ENCODE measurements around the gene RNASEH1. TPM values are rescaled to one million over a fixed set of nuclear protein-coding genes. Genes with fewer than 3 reads are reported as not detected.
"Not testable (repeated sequence)": the region's sequence is repeated elsewhere in the genome, so short reads cannot be mapped to it uniquely, and the experiment has no call there.

Gene RNASEH1
- total RNA-seq, 1 donor from 2014 or later: 23.5 TPM

- DNase-seq: no peak
Observed at GRCh38 chr2:3589086-3589485, 31.0 kb upstream of the RNASEH1 start.

DNA sequence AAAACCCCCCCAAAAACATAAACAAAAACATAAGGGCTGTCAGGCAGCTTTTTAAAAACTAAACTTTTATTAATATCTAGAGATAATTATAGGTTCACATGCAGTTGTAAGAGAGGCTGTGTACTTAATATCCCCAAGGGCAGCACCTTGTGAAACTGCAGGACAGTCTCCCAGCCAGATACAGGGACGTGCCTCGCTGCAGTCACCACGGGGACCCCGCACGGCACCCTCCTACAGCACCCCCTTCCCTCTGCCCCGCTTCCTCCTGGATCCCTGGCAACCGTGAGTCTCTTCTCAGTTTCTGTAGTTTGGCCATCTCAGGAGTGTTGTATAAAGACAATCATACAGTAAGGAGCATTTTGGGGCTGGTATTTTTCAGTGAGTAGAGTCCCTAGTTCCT, 30.0 kb upstream of the RNASEH1 start:
- no peak for DNase-seq

- no peak for DNase-seq
Observed at GRCh38 chr2:3587432-3587831, 29.3 kb upstream of the RNASEH1 start.

DNA sequence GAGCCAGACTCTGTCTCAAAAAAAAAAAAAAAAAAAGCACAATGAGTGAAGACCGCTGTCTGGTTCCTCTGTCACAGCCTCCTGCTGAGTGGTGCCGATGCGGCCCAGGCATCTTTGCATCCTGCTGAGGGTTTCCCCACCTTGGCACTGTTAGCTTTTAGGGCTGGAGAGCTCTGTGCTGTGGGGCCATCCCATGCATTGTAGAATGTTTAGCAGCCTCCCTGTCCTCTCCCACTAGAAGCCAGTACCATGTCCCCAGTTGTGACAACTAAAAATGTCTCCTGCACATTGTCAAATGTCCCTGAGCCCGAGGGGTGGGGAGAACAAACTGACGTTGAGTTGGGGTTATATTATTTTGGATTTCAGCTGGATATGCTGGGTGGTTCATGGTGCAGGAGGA, 28.9 kb upstream of the RNASEH1 start:
- DNase-seq: no peak

DNA sequence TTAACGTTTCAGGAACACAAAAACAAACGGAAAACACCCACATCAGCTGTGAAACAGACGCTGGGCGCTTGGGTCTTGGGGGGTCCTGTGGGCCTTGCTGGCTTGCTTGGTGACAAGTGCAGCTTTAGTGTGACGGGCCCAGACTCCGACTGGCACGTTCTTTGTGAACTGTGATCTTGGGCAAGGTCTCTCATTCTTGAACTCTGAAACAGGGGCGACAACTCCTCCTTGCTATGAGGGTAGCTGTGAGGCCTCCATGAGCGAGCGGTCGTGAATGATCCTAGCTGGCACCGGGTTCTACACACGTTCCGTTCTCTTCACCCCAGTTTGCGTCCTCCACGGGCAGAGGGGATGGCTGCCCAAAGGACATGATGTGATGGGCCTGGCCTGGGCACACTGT, 28.1 kb upstream of the RNASEH1 start:
- no peak for DNase-seq

DNA sequence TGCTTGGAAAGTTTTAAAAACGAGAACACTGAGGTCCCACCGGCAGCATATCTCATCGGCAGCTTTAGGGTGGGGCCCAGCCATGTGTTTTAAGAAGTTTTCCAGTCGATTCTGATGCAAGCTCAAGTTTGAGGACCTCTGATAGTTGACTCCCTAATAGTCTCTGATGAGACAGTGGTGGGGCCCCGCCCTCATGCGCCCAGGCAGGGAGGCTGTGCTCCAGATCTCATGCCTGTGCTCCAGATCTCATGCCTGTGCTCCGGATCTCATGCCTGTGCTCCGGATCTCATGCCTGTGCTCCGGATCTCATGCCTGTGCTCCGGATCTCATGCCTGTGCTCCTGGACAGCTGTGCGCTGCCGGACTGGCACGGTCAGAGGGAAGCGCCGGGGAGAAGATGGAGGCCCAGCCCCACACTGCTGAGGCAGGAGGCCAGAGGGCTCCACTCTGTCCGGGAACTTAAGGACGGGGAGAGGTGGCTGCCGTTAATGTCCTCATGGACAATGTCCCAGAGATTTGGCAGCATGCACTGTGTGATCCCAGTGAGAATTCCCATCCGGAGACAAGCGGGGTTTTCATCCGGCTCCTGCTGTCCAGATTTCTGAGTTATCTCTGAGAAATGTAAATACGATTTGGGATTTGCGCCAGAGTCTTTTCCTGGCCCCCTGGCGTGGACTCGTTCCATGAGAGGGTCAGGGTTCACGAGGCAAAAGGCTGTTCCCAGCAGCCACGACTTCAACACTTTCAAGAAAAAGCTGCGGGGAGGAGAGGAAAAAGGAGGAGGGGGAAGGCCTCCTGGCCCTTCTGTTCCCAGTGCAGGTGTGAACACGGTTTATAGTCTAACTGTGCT, 27.4 kb upstream of the RNASEH1 start:
- peak; percentile 68 for DNase-seq

- DNase-seq: no peak
Observed at GRCh38 chr2:3584608-3585260, 26.6 kb upstream of the RNASEH1 start.

GRCh38 chr2:3584076-3584475, 25.9 kb upstream of the RNASEH1 start:
- no peak for DNase-seq

DNA sequence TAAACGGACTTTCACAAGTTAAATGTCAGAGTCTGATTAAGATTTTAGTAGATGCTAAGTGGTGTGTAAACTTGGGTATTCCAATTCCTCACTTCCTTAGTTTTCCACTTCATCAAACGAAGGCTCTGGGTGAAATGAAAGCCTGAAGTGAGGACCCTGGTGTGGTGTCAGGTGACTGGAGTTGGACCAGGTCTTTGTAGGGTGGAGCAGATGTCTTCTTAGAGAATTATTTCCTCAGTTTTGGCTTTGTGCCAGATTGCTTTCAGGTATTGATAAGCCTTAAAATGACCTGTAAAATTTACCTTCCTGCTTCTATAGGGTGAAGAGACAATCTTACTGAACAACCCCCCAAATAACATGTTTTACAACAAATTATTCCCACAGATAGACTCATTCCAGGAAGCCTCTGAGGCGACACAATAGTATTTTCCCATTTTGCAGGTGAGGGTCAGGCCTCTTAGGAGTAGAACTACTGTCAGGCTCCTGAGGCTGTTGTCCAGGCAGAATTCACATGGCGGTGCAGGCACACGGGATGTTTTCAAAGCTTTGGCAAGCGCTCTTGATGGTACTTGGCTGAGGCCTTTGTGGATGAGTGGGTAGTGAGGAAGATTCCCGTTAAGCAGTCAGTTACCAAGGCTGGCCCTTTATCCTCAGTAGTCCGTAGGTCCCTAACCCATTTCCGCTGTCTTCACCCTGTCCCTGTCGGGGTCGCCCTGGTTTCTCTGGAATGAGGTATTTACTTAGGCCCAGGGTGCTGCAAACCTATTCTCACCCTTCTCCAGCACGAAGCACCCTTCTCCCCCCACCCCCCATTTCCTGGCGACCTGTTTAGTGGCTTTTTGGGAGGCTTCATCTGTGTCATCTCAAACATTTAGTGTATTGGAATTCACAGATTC, 23.5 kb upstream of the RNASEH1 start:
- no peak for DNase-seq

- DNase-seq: no peak
Observed at GRCh38 chr2:3580449-3580848, 22.3 kb upstream of the RNASEH1 start.

GRCh38 chr2:3578987-3579386, 20.9 kb upstream of the RNASEH1 start:
- no peak for DNase-seq

DNA sequence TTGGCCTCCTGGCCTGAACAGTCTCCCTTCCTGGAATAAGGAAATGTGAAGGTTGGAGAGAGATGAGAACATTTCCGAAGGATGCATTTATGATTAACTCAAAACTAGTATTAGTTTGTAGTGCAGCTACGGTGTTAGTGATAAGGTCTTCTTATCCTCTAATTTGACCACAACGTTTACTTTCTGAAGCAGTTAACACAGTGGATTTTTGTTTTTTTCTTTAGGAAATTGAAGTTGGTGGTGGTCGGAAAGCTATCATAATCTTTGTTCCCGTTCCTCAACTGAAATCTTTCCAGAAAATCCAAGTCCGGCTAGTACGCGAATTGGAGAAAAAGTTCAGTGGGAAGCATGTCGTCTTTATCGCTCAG, 18.1 kb upstream of the RNASEH1 start:
- not testable (repeated sequence) for DNase-seq

DNA sequence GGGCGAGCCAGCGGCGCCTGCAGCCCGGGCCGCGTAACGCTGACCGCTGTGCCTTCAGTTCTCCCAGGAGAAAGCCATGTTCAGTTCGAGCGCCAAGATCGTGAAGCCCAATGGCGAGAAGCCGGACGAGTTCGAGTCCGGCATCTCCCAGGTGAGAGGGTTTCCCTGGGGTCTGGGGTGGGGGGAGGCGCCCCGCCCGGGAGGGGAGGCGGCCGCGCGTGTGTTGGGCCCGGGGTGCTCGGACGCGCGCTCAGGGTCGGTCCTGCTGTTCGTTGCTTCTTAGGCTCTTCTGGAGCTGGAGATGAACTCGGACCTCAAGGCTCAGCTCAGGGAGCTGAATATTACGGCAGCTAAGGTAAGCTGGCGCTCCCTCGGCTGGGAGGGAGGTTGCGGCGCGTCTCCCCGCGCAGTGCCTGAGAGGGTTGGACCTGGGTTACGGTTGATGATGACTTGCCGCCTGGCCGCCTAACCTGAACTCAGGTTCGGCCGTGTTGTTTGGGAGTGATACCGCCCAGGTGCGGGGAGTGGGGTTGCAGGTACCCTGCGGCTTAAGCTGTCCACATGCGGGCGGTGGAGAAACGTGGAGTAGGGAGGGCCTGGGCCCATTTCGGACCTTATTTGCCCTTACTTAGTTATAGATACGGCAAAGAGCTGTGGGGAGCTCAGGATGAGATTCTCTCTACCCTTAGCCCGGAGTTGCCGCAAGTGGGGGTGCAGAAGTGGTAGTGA, 17.6 kb upstream of the RNASEH1 start:
- peak; percentile 37 for DNase-seq

- DNase-seq: no peak
Observed at GRCh38 chr2:3574155-3574554, 16.0 kb upstream of the RNASEH1 start.

- no peak for DNase-seq
Observed at GRCh38 chr2:3572620-3573019, 14.5 kb upstream of the RNASEH1 start.

DNA sequence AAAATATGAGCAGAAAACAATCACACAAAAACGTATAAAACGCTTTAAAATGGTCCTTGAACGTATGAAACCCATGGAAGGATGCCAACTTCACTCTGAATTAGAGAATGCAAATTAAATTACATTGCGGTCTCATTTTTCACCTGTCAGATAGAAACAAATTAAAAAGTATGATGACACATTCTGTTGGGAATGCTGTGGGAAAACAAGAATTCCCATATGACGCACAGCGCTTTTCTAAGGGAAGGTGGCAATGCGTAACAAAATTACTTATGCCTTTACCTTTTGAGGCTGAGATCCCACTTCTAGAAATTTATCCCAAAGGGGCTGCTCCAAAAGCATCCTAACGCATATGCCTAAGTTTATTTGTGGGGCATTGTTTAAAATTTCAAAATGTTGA, 13.2 kb upstream of the RNASEH1 start:
- DNase-seq: no peak

DNA sequence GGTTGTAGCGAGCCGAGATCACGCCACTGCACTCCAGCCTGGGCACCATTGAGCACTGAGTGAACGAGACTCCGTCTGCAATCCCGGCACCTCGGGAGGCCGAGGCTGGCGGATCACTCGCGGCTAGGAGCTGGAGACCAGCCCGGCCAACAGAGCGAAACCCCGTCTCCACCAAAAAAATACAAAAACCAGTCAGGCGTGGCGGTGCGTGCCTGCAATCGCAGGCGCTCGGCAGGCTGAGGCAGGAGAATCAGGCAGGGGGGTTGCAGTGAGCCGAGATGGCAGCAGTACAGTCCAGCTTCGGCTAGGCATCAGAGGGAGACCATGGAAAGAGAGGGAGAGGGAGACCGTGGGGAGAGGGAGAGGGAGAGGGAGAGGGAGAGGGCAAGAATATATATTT, 11.5 kb upstream of the RNASEH1 start:
- DNase-seq: not testable (repeated sequence)

DNA sequence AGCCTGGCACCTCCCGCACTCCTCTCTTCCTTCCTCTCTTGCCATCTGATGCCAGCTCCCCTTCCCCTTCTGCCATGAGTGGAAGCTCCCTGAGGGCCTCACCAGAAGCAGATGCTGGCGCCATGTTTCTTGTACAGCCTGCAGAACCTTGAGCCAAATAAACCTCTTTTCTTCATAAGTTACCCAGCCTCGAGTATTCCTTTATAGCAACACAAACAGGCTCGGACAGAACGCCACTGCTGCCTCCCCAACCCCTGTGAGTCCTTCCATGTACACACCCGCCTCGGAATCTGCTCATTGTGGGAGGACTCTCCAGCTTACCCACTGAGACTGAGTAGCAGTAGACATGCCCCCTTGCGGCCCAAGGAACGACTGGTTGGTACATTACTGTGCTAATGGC, 8.7 kb upstream of the RNASEH1 start:
- no peak for DNase-seq

DNA sequence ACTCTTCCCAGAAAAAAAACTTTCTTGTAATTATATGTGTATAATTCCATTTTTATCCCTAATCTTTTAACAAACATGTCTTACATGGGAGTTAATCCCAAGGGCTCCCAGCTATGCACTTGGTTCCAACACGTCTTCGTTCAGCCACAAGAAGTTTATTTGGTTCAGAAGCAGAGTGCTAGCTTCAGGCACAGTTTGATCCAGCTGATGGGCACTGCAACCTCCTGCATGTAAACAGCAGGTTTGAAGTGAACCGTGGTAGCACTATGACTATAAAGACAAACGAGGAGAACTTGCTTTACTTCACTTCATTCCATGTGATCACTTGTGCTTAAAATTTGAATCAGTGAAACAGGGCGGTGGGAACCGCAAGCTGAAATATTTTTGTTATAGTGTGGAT, 7.0 kb upstream of the RNASEH1 start:
- DNase-seq: no peak

DNA sequence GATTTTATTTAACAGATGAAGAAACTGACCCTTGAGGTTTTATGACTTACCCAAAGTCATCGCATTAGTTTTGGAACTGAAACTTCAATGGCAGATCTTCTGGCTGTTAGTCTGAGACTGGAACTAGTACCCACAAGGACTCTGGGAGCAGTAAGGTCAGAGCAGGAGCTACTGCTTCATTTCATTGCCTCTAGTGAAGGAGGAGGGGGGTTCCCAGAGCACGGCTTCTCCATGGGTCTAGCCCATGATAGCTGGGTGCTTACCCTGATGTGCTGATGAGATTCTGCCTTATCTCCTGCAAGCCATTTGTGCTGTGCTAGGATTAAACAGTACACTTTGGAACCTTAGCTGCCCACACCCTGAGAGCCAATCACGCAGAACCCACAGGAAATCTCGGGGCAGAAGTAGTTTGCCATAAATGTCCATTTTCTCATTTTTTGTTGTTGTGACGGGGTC, 5.4 kb upstream of the RNASEH1 start:
- no peak for DNase-seq

DNA sequence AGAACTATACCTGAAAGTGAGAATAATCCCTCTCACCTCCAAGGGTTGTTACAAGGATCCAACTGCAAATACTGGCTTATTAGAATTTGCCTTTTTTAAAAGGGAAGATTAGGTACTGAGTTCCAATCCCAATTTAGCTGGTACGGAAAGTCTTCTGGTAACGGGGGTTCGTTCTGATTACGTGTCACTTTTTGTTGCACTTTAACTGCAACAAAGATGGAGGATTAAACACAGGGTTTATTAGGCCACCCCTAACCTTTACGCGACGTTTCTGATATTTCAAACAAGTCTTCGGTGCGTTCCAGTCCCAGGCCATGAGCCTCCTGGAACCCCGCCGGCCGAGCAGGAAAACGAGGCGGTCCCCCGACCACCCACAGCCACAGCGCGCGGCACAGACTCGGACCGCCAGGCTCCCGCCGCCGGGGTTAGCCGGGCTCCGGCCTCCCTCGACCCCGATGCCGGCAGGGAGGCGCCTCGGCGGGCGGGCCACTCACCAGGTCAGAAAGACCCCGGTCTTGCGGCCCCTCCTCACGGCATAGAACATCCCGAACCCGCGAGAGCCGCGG, 411 bp downstream of the RNASEH1 start:
- DNase-seq: peak; percentile 33

- no peak for DNase-seq
Observed at GRCh38 chr2:3553946-3554345, 4.2 kb downstream of the RNASEH1 start.

All from dermis blood vessel endothelial cell (primary cell).